GM12878 (cell line): ENCODE measurements around the gene HMCES. TPM values are rescaled to one million over a fixed set of nuclear protein-coding genes. Genes with fewer than 3 reads are reported as not detected.

ENCODE experiments used
- ATAC-seq: fragments of 200-7000 bp; cut with Tn5 transposase; 3 replicates; pipeline ENCODE4 v1.9.1; 2020; ENCODE audit warnings: mild to moderate bottlenecking, moderate library complexity
- Bru-seq: library from RNA; stranded (reverse); fragments of 400-500 nt; gene quantifications from one replicate; lab custom pipeline; 2021; lab: Mats Ljungman, UMichigan
- BruChase-seq, 2 experiments: library from RNA; stranded (reverse); fragments of 400-500 nt; gene quantifications; one replicate each; lab custom pipeline; 2021; lab: Mats Ljungman, UMichigan
- BruUV-seq: library from RNA; stranded (reverse); fragments of 400-500 nt; replicated peaks from 2 replicates; lab custom pipeline; 2021; lab: Mats Ljungman, UMichigan
- CTCF ChIA-PET: fragments of 300-600 bp; sonication (Branson Sonifier 250); formaldehyde crosslinking; extraction: SDS; loops from one replicate; lab custom pipeline; 2021; ENCODE audit warnings: inconsistent platforms; lab: Yijun Ruan, JAX
- POLR2A ChIA-PET: fragments of 350-600 bp; formaldehyde crosslinking; extraction: SDS; loops from one replicate; lab custom pipeline; 2021; ENCODE audit warnings: inconsistent platforms; lab: Charles Lee
- RAD21 ChIA-PET: fragments of 300-600 bp; sonication (Branson Sonifier 250); formaldehyde crosslinking; loops from one replicate; lab custom pipeline; 2023; ENCODE audit warnings: antibody characterized with exemption; ENCODE audit not compliant: unreplicated experiment; lab: Charles Lee
- SMC1A ChIA-PET: fragments of 300-600 bp; sonication (Branson Sonifier 250); formaldehyde crosslinking; loops from one replicate; lab custom pipeline; 2023; ENCODE audit not compliant: unreplicated experiment, uncharacterized antibody; lab: Charles Lee
- DNase-seq: peaks from one replicate; pipeline ENCODE4 v3.0.0-alpha.2; 2011; ENCODE audit warnings: low read depth, low spot score
- FAIRE-seq: peaks from 3 replicates; lab custom pipeline; 2011; peaks lifted over from hg19 to GRCh38; lab: Jason Lieb, UNC
- H2AFZ ChIP-seq: 2 replicates; pipeline ENCODE4 v1.6.0; 2011; ENCODE audit warnings: low read depth, low read length, control low read depth; ENCODE audit not compliant: control insufficient read depth
- H3K27ac ChIP-seq: 2 replicates; pipeline ENCODE4 v1.5.1; 2011; ENCODE audit warnings: control low read depth; ENCODE audit not compliant: control insufficient read depth, insufficient read depth
- H3K27me3 ChIP-seq, 2 experiments: replicated peaks in 1 of 2; 2 replicates each; pipeline versions ENCODE4 v1.6.0 to v1.6.1; 2011; ENCODE audit warnings: low read length in 1 of 2; ENCODE audit not compliant: control insufficient read depth in 2 of 2, insufficient read depth in 2 of 2
- H3K36me3 ChIP-seq, 2 experiments: 2 replicates each; pipeline ENCODE4 v1.5.1; 2011; ENCODE audit warnings: low read length in 1 of 2; ENCODE audit not compliant: control insufficient read depth in 2 of 2, insufficient read depth in 2 of 2
- H3K4me1 ChIP-seq: 2 replicates; pipeline ENCODE4 v1.6.1; 2011; ENCODE audit warnings: mild to moderate bottlenecking, low read length, moderate library complexity, mixed read lengths; ENCODE audit not compliant: control insufficient read depth, insufficient read depth
- H3K4me2 ChIP-seq: 2 replicates; pipeline ENCODE4 v1.6.0; 2011; ENCODE audit warnings: control low read depth; ENCODE audit not compliant: control insufficient read depth, insufficient read depth
- H3K4me3 ChIP-seq: fragments of 200-600 bp; sonication (generic); 2 replicates; pipeline ENCODE4 v1.5.1; 2016
- H3K79me2 ChIP-seq: 2 replicates; pipeline ENCODE4 v1.6.0; 2011; ENCODE audit warnings: low read length; ENCODE audit not compliant: control insufficient read depth, insufficient read depth
- H3K9ac ChIP-seq: 2 replicates; pipeline ENCODE4 v1.8.0; 2011; ENCODE audit warnings: low read length, control low read depth, mixed read lengths; ENCODE audit not compliant: control insufficient read depth, insufficient read depth
- H3K9me3 ChIP-seq: replicated peaks from 3 replicates; pipeline ENCODE4 v1.5.1; 2011; ENCODE audit warnings: mild to moderate bottlenecking, low read length; ENCODE audit not compliant: control insufficient read depth, insufficient read depth
- H4K20me1 ChIP-seq: 2 replicates; pipeline ENCODE4 v1.6.0; 2011; ENCODE audit not compliant: control insufficient read depth, insufficient read depth
- BACH1 ChIP-seq: fragments of 450-650 bp; IDR thresholded peaks from 2 replicates; pipeline ENCODE4 v1.6.1; 2017; ENCODE audit warnings: mild to moderate bottlenecking, borderline replicate concordance
- HDAC2 ChIP-seq: fragments of 200-600 bp; sonication (generic); IDR thresholded peaks from 2 replicates; pipeline ENCODE4 v1.6.1; 2017
- SMAD5 ChIP-seq: IDR thresholded peaks from 2 replicates; pipeline ENCODE4 v1.6.1; 2016; ENCODE audit warnings: antibody characterized with exemption, low read depth
- TARDBP ChIP-seq: IDR thresholded peaks from 2 replicates; pipeline ENCODE4 v1.6.1; 2016; ENCODE audit warnings: borderline replicate concordance
- WGBS: methylation state at CpG from one replicate; pipeline ENCODE4 v1.1.6; 2016; ENCODE audit warnings: low lambda C conversion rate; ENCODE audit not compliant: insufficient replicate concordance, insufficient coverage; ENCODE audit errors: missing lambda C conversion rate; 5-methylcytosine and 5-hydroxymethylcytosine counted together
- in situ Hi-C: fragments of 300-500 bp; cut with MboI; formaldehyde crosslinking; loops from 9 replicates; pipeline ENCODE4 v1.14.3; 2018; ENCODE audit warnings: mixed read lengths
- intact Hi-C: fragments of 100-400 bp; cut with micrococcal nuclease; formaldehyde crosslinking; loops from one replicate; pipeline ENCODE4 v1.14.2; 2022; ENCODE audit not compliant: unreplicated experiment
- long read RNA-seq, 2 experiments: library from polyadenylated mRNA; unstranded; transcript quantifications; one replicate each; pipeline ENCODE4 v2.0.0, GENCODE V29; 2019 to 2020
- polyA minus RNA-seq, 3 experiments: library from RNA; depleted of rRNA, polyadenylated mRNA; stranded (reverse); fragments of >200 nt; gene quantifications; 2 replicates each; pipeline ENCODE4 v1.2.3, GENCODE V29; 2011
- polyA plus RNA-seq, 11 experiments: library from polyadenylated mRNA; depleted of rRNA in 4 of 11; unstranded in 6 of 11; stranded (reverse) in 5 of 11; fragments of >200 nt; fragmentation: Nextera tagmentation in 4 of 11; fragmentation: Illumina TruSeq in 1 of 11; extraction: Ambion mirVana in 4 of 11; extraction: Trizol in 1 of 11; gene quantifications; 1 replicate in 1 of 11; 2 replicates in 10 of 11; pipeline versions ENCODE4 v1.2.1 to v1.2.3, GENCODE V29; 2011 to 2016; ENCODE audit warnings: inconsistent platforms in 2 of 11, missing spikeins in 2 of 11, low read depth in 1 of 11
- total RNA-seq, 4 experiments: library from RNA; depleted of rRNA in 3 of 4; stranded (reverse); fragments of >200 nt in 3 of 4; fragmentation: Illumina TruSeq in 1 of 4; extraction: Trizol in 1 of 4; gene quantifications; 2 replicates each; pipeline versions ENCODE4 v1.2.1 to v1.2.3, GENCODE V29; 2013 to 2021
- TF ChIP-seq, protein P1 (sequence below): IDR thresholded peaks from 2 replicates; pipeline ENCODE4 v1.6.1; 2012; ENCODE audit warnings: low read depth, low read length, improper control_type of control experiment
- TF ChIP-seq, protein P2 (sequence below): fragments of 450-650 bp; IDR thresholded peaks from 2 replicates; pipeline ENCODE4 v1.6.1; 2017; ENCODE audit warnings: mild to moderate bottlenecking, low read depth, inconsistent platforms; ENCODE audit not compliant: poor library complexity, severe bottlenecking
- TF ChIP-seq, protein P3 (sequence below): fragments of 450-650 bp; IDR thresholded peaks from 2 replicates; pipeline ENCODE4 v1.6.1; 2017; ENCODE audit warnings: low read depth, mild to moderate bottlenecking, moderate library complexity
- TF ChIP-seq, protein P4 (sequence below): fragments of 450-650 bp; formaldehyde crosslinking; IDR thresholded peaks from 2 replicates; pipeline ENCODE4 v1.4.0; 2020; ENCODE audit warnings: mild to moderate bottlenecking, moderate library complexity

Gene HMCES, protein sequence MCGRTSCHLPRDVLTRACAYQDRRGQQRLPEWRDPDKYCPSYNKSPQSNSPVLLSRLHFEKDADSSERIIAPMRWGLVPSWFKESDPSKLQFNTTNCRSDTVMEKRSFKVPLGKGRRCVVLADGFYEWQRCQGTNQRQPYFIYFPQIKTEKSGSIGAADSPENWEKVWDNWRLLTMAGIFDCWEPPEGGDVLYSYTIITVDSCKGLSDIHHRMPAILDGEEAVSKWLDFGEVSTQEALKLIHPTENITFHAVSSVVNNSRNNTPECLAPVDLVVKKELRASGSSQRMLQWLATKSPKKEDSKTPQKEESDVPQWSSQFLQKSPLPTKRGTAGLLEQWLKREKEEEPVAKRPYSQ
- total RNA-seq (2013; cell fraction: nucleolus; rRNA removed) = 10.9 and 12.1 TPM in 2 replicates
- total RNA-seq (2014; rRNA removed) (16.7 and 22.7 TPM in 2 replicates), total RNA-seq (2014; rRNA removed; fragmentation: Illumina TruSeq; extraction: Trizol) (11.9 and 12.4 TPM in 2 replicates), total RNA-seq (2021) (25.5 and 33.4 TPM in 2 replicates), polyA plus RNA-seq (2011; rRNA removed) (21.3 and 42.6 TPM in 2 replicates), polyA plus RNA-seq (2014; fragmentation: Illumina TruSeq; extraction: Trizol) (29.6 and 31.2 TPM in 2 replicates), polyA plus RNA-seq (2014; fragmentation: Nextera tagmentation; extraction: Ambion mirVana) (10 to 100 TPM; 17.2 to 18.5 TPM), polyA plus RNA-seq (2014; rRNA removed) (21.9 and 25.0 TPM in 2 replicates), polyA plus RNA-seq (2016; fragmentation: Nextera tagmentation; extraction: Ambion mirVana) (10 to 100 TPM; 45.3 to 49.8 TPM), polyA minus RNA-seq (2011; rRNA and poly(A)+ RNA removed) (18.5 and 21.4 TPM in 2 replicates), Bru-seq, nascent RNA (percentile 81 among the genes with signal in this experiment), BruChase-seq, experiment 1, labeled RNA remaining after a 6-hour chase (percentile 78 among the genes with signal in this experiment), BruChase-seq, experiment 2, labeled RNA remaining after a 2-hour chase (percentile 79 among the genes with signal in this experiment)
- polyA plus RNA-seq (2011; ENCODE audit: low read depth) = 26.7 TPM
- polyA plus RNA-seq (2011; cell fraction: cytosol; rRNA removed) = 32.3 and 40.7 TPM in 2 replicates
- 25.4 and 27.4 TPM in 2 replicates for polyA plus RNA-seq (2011; cell fraction: nucleus; rRNA removed)
- polyA plus RNA-seq (2012) = 37.0 and 40.2 TPM in 2 replicates
- polyA minus RNA-seq (2011; cell fraction: cytosol; rRNA and poly(A)+ RNA removed) = 7.8 and 12.6 TPM in 2 replicates
- 4.6 and 8.3 TPM in 2 replicates for polyA minus RNA-seq (2011; cell fraction: nucleus; rRNA and poly(A)+ RNA removed)
- long read RNA-seq, experiment 1, transcript HMCES-203 (6 exons, 1,490 nt) = minor isoform, 7 of 74 reads
- long read RNA-seq, experiment 1, transcript HMCES-201 (7 exons, 2,515 nt) = major isoform, 44 of 74 reads
- long read RNA-seq, experiment 1, partial matches to known transcripts = 9 of 74 reads
- long read RNA-seq, experiment 1, other reads (novel, unspliced or antisense) = 12 of 74 reads
- long read RNA-seq, experiment 2, transcript HMCES-201 (7 exons, 2,515 nt) = major isoform, 181 of 292 reads
- long read RNA-seq, experiment 2, transcript HMCES-203 (6 exons, 1,490 nt) = minor isoform, 25 of 292 reads
- long read RNA-seq, experiment 2, partial matches to known transcripts = 65 of 292 reads
- long read RNA-seq, experiment 2, other reads (novel, unspliced or antisense) = 19 of 292 reads

DNA sequence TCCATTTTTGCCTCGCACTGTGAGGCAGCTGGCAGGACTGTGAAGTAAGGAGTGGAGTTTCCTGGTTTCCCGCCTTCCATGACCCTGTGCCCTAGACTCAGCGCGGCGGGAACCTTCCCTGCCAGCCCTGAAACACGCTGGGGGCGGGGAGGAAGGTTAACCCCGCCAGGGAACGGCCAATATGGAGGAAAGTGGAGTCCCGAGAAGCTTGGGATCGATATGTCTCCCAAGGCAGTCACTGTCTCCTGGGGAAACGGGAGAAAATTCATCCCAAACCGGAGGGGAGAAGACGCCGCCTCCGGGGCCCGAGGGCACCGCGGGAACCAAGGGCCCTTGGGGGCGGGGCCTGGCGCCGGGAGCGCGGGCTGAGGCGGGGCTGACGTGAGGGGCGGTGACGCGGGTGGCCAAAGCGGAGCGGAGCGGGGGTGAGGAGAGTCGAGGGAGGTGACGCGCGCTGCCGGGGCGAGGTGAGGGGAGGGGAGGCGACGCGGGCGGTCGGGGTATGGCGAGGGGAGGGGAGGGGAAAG lies at the start of gene HMCES:
HMCES (plus strand) TSS at position 432 of the 527 bp plus-strand sequence. CDS start 863 bp downstream, outside the sequence.
- Histone ChIP-seq H3K36me3 (peaks cover 12 to 31% of the 10 kb centered on the region in 2 experiments), H2AFZ (peak within 1 kb of the TSS; percentile 76), H3K4me3 (peak within 1 kb of the TSS; percentile 76), H3K79me2 (peaks cover 6% of the 10 kb centered on the region), H3K4me1 (peaks cover 58% of the 10 kb centered on the region), H3K9me3 (no peaks in the 10 kb centered on the region), H4K20me1 (peaks cover 2% of the 10 kb centered on the region; the same call in 1 of the 2 replicates), H3K4me2 (peak within 1 kb of the TSS; percentile 99), H3K9ac (peak within 1 kb of the TSS; percentile 85), H3K27ac (peak within 1 kb of the TSS; percentile 80), H3K27me3 (no peaks in the 10 kb centered on the region)
- WGBS = 3% methylated on average over 22 of the region's 44 CpGs
- in situ Hi-C loops = no loop called here
- peak; percentile 31 for DNase-seq
- BruUV-seq = no TSS peak
- intact Hi-C loops = no loop called here
- ChIA-PET CTCF (interaction anchor here (0.8 to 2.1 kb wide), 2 partner anchors 37 kb away, joined by 3 to 13 read pairs; a partner anchor contains a TSS), RAD21 (interaction anchor here (1.4 to 3.1 kb wide), 3 partner anchors 37 to 308 kb away, joined by 6 to 22 read pairs (median 12); a partner anchor contains a TSS), SMC1A (interaction anchor here (1.0 to 2.8 kb wide), 3 partner anchors 38 to 227 kb away, joined by 3 to 12 read pairs (median 4); a partner anchor contains a TSS), POLR2A (interaction anchor here (0.7 to 3.7 kb wide), 9 partner anchors 28 to 1164 kb away, joined by 3 to 27 read pairs (median 6); partner anchors contain the start of gene RAB43)
- FAIRE-seq = no peak
- peak; percentile 75 for ATAC-seq
- TF ChIP-seq BACH1 (peak; percentile 18; the same call in 1 of the 2 replicates), TARDBP (no peak), HDAC2 (no peak), SMAD5 (0 out of 2 replicates have a peak, but pooled peaks have one; percentile 40)
- TF ChIP-seq, protein P1, sequence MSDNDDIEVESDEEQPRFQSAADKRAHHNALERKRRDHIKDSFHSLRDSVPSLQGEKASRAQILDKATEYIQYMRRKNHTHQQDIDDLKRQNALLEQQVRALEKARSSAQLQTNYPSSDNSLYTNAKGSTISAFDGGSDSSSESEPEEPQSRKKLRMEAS = no peak
- TF ChIP-seq, protein P2, sequence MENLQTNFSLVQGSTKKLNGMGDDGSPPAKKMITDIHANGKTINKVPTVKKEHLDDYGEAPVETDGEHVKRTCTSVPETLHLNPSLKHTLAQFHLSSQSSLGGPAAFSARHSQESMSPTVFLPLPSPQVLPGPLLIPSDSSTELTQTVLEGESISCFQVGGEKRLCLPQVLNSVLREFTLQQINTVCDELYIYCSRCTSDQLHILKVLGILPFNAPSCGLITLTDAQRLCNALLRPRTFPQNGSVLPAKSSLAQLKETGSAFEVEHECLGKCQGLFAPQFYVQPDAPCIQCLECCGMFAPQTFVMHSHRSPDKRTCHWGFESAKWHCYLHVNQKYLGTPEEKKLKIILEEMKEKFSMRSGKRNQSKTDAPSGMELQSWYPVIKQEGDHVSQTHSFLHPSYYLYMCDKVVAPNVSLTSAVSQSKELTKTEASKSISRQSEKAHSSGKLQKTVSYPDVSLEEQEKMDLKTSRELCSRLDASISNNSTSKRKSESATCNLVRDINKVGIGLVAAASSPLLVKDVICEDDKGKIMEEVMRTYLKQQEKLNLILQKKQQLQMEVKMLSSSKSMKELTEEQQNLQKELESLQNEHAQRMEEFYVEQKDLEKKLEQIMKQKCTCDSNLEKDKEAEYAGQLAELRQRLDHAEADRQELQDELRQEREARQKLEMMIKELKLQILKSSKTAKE = no peak
- TF ChIP-seq, protein P3, sequence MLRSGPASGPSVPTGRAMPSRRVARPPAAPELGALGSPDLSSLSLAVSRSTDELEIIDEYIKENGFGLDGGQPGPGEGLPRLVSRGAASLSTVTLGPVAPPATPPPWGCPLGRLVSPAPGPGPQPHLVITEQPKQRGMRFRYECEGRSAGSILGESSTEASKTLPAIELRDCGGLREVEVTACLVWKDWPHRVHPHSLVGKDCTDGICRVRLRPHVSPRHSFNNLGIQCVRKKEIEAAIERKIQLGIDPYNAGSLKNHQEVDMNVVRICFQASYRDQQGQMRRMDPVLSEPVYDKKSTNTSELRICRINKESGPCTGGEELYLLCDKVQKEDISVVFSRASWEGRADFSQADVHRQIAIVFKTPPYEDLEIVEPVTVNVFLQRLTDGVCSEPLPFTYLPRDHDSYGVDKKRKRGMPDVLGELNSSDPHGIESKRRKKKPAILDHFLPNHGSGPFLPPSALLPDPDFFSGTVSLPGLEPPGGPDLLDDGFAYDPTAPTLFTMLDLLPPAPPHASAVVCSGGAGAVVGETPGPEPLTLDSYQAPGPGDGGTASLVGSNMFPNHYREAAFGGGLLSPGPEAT = peak; percentile 28; the same call in 1 of the 2 replicates
- TF ChIP-seq, protein P4, sequence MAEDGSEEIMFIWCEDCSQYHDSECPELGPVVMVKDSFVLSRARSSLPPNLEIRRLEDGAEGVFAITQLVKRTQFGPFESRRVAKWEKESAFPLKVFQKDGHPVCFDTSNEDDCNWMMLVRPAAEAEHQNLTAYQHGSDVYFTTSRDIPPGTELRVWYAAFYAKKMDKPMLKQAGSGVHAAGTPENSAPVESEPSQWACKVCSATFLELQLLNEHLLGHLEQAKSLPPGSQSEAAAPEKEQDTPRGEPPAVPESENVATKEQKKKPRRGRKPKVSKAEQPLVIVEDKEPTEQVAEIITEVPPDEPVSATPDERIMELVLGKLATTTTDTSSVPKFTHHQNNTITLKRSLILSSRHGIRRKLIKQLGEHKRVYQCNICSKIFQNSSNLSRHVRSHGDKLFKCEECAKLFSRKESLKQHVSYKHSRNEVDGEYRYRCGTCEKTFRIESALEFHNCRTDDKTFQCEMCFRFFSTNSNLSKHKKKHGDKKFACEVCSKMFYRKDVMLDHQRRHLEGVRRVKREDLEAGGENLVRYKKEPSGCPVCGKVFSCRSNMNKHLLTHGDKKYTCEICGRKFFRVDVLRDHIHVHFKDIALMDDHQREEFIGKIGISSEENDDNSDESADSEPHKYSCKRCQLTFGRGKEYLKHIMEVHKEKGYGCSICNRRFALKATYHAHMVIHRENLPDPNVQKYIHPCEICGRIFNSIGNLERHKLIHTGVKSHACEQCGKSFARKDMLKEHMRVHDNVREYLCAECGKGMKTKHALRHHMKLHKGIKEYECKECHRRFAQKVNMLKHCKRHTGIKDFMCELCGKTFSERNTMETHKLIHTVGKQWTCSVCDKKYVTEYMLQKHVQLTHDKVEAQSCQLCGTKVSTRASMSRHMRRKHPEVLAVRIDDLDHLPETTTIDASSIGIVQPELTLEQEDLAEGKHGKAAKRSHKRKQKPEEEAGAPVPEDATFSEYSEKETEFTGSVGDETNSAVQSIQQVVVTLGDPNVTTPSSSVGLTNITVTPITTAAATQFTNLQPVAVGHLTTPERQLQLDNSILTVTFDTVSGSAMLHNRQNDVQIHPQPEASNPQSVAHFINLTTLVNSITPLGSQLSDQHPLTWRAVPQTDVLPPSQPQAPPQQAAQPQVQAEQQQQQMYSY (CRISPR knock-in tag) = no peak
